ENCODE results near the gene SULT4A1.

Gene SULT4A1

DNA sequence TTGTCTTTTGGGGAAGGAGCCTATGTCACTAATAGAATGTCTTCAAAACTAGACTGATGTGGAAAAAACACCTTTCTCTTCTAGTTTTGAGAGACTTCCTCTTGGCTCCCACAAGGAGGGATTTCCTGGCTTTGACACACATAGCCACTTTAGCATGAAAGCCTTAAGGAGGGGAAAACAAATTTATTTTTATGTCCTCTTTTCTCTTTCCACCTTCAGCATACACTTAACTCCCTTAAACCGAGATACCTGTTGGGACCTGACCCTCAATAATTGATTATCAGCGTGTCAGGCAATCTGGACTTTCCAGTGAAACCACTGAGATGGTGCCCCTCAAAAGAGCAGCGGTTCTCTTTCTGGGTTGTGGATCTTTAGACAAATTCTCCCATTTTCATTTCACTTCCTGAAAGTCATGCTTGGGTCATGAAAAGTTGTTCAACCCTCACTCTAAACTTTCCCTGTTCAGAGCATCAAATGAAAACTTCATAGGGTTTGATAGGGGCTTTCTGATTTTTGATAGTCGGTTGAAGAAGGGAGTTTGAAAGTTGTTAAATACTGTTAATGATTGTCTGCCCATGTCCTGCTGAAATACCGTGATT lies 59.3 kb downstream of the SULT4A1 start:
- DNase-seq (ENCODE audit: low read depth in 2 of 2) = no peak

GRCh38 chr22:43800970-43801369 lies 61.3 kb downstream of the SULT4A1 start:
- DNase-seq (ENCODE audit: low read depth in 2 of 2) = no peak

DNA sequence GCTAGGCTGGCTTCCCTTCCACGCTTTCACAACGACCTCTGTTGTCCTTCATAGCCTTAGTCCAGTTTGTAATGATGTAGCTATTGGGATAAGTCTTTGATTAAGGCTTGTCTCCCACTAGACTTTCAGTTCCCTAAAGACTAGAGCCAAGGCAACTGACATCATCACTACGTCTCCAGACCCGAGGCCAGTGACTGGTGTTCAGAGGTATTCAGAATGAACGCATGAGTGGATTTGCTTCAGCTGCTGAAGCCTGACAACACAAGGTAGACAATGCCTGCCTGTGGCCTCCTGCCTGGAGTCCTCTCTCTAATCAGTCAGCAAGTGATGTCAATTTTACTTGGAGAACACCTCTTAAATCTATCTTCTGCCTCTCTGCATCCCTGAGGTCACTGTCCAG lies 63.8 kb downstream of the SULT4A1 start:
- DNase-seq (ENCODE audit: low read depth in 2 of 2) = no peak

DNA sequence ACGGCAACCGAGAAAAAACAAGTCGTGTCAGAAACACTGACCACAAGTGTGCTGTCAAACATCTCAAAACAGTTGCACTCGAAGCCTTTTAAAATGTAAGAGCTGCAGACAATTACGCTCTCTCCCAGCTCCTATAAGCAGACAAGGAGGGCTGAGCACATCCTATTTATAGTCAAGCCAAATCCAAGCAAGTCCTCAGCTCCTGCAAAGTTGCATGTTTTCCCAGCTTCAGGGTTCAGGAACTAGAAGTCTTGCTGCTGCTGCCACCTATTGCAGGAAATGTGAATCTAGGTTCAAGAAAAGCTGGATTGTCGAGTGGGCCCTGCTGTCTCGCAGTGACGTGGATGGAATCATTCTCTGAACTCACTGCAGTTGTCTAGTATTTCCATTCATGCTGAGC lies 65.7 kb downstream of the SULT4A1 start:
- DNase-seq (ENCODE audit: low read depth in 2 of 2) = no peak

- DNase-seq (ENCODE audit: low read depth in 2 of 2) = no peak
These were observed 67.0 kb downstream of the SULT4A1 start for GRCh38 chr22:43795320-43795719.

DNA sequence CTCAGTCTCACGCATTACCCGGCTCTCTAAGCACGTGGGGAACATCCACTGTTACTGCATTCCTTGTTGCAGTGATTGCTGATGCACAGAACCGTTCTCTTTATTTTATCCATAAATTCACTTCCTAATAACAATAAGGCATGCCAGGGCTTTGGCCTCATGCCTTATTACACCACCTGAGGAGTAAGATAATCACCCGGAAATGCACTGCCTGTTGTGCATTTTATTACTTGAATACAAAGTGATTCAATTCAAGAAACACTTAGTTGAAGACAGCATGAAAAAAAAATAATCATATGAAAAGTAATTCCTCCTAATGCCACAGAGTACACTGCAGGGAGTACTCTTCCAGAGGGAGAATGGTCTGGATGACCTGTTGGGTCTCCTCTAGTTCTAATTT lies 69.4 kb downstream of the SULT4A1 start:
- DNase-seq (ENCODE audit: low read depth in 2 of 2) = no peak

- DNase-seq (ENCODE audit: low read depth in 2 of 2) = no peak
These were observed 72.9 kb downstream of the SULT4A1 start for GRCh38 chr22:43789452-43789851.

DNA sequence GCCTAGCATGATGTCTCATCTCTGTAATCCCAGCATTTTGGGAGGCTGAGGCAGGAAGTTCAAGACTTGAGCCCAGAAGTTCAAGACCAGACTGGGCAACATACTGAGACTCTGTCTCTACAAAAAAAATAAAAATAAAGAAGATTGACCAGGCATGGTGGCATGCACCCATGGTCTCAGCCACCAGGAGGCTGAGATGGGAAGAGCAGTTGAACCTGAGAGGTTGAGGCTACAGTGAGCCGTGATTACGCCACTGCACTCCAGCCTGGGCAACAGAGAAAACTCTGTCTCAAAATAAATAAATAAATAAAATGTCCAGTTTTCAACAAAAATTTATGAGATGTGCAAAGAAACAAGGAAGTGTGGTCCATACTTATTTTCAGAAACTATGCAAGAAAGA lies 78.5 kb downstream of the SULT4A1 start:
- no peak for DNase-seq (ENCODE audit: low read depth in 2 of 2)

- DNase-seq (ENCODE audit: low read depth in 2 of 2) = no peak
These were observed 79.9 kb downstream of the SULT4A1 start for GRCh38 chr22:43782448-43782847.

DNA sequence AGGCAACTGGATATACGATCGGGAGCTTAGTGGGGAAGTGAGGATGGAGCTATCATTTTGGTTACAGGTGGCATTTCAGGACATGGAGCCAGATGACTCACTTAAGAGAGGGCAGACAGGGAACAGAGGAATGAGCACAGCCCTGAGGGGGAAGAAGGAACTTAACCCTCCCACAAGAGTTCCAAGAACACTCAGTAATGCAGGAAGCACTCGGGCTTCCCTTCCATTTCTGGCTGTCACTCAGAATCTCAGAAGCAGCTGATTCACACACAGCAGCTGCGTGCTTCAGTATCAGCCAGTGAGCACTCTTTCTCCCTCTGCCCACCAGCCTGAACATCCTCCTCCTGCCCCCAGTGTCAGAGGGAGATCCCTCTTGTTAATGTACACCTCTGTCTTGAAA lies 85.0 kb downstream of the SULT4A1 start:
- DNase-seq (ENCODE audit: low read depth in 2 of 2) = no peak

DNA sequence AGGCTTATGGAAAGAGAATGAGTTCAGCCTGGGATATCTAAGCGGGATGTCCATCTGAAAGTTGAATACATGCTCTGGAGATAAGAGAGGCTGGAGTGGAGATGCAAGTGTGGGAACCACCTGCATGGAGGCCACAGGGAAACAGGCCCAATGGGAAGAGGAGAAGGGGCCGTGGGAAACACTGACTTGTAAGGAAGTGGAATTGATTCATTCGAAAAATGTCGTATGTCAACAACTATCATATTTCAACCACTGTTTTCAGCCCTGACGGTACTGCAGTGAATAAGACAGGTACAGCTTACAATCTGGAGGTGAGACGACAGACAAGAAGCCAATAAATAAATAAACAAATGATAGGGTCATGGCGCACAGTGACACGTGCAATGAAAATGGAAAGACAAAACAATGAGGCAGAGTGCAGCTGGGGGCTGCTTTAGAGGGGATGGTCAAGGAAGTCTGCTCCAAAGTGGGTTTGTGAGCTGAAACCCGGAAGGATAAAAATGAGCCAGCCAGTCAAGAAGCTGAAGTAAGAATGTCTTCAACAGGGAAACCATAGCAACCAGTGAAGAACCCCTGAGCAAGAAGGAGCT lies 86.1 kb downstream of the SULT4A1 start:
- no peak for DNase-seq (ENCODE audit: low read depth in 2 of 2)
